SK-N-MC (cell line): Measurements from ENCODE around the gene TARBP1.

ENCODE experiments used
- EZH2 ChIP-seq: fragments of 200-600 bp; sonication (generic); IDR thresholded peaks from one replicate; pipeline ENCODE4 v1.6.1; 2017; ENCODE audit warnings: antibody characterized with exemption
- POLR2AphosphoS5 ChIP-seq: IDR thresholded peaks from 2 replicates; pipeline ENCODE4 v1.6.1; 2012; ENCODE audit warnings: mild to moderate bottlenecking, low read depth, low read length, borderline replicate concordance

DNA sequence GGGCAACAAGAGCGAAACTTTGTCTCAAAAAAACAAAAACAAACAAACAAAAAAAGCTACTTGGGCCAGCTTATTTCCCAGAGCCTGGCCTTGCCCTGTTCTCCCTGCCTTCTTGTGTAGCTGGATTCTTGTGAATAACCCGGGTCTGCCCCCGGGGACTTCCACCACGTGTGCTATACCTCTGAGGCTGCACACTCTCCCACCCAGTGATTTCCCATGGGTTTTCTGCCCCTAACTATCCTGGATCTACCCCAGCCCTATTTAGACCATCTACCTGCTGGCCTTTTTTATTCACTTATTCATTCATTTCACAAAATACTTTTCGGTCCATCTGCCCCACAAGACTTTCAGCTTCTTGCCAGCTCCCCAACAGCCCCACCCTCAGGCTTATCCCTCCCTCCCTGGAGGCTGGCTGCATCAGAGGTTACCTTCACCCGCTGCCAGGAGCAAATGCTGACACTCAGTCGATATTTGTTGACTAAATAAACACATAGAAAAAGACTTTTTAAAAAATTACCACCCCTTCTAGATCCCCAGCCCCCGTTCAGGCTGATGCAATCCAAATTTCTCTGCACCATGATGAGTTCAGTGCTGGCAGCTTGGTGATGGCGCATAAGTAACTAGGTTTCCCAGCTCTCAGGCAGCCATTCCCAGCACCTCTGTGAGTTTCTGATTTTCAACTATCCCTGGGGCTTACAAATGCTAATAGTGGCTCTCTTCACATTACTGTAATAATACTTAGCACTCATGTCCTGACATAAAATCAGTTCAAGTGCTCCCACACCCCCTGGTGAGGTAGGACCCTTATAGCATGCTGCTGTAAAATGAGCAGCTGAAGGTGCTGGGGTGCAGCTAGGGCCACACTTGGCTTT lies 30.7 kb upstream of the TARBP1 start:
- TF ChIP-seq EZH2 (no peak), POLR2AphosphoS5 (no peak)
